ENCODE data around the gene ATXN3.

DNA sequence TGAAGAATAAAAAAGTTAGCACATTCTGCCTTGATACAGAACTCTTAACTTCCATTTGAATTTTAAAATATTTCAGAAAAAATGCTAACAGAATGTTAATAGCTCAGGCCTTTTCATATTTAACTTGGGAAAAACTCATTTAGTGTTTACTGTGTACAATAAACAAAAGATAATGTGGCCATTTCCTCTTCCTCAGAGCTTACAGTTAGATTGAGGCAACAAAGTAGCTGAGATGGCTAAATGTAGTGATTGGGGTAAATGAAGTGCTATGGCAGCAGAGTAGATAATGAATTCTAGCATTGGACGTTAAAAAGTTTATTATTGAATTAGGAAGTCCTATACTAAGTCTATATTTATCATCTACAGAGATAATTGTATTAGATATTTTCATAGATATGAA, 28.1 kb upstream of the ATXN3 start:
- TF ChIP-seq POLR2A (IDR thresholded peaks at IDR 0.05; ENCODE audit: low read length) (no peak), GATA1 (IDR thresholded peaks at IDR 0.05; ENCODE audit: low read depth, low read length) (no peak)

Measured in erythroblast (primary cell).